Stimulated activated memory B cell treated with anti-CD40 and anti-IgM and Interleukin-4, amounts not matched to agents 10 μg/mL and 1 μg/mL and 100 μg/mL, for 72 hours (primary cell): ENCODE measurements around the gene RPRM.
"Not testable (repeated sequence)": the region's sequence is repeated elsewhere in the genome, so short reads cannot be mapped to it uniquely, and the experiment has no call there.

Experiments
- ATAC-seq: fragments of 150-1000 bp; cut with Tn5 transposase; 2 replicates; pipeline ENCODE4 v1.10.0; 2021
- H3K27ac Mint-ChIP-seq: one replicate; pipeline ENCODE4 v1.8.0; 2022; ENCODE audit warnings: mild to moderate bottlenecking, mixed read lengths
- H3K27me3 Mint-ChIP-seq: one replicate; pipeline ENCODE4 v1.8.0; 2022; ENCODE audit warnings: mixed read lengths
- H3K36me3 Mint-ChIP-seq: one replicate; pipeline ENCODE4 v1.8.0; 2022; ENCODE audit warnings: mixed read lengths
- H3K4me1 Mint-ChIP-seq: one replicate; pipeline ENCODE4 v1.8.0; 2022; ENCODE audit warnings: mixed read lengths
- H3K4me3 Mint-ChIP-seq: one replicate; pipeline ENCODE4 v1.8.0; 2022; ENCODE audit warnings: mild to moderate bottlenecking, moderate library complexity, mixed read lengths
- H3K9me3 Mint-ChIP-seq: one replicate; pipeline ENCODE4 v1.8.0; 2022; ENCODE audit warnings: mixed read lengths

The RPRM gene

DNA sequence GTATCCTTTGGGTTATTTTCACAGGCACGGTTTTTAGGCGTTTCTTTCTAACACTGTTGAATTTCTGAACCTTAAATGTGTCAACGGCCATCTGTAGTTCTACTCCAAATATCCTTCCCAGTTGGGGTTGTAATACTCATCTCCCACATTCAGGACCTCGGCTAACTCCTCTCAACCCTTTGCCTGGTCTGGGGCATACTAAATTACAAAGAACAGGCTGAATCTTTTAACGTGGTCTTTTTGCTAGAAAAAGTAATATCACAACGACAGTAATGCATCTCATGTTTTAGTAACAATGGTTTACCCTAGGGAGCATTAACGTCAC is 2.1 kb downstream of the RPRM start:
- peaks cover 52% of the 10 kb centered on the region for H3K27me3 Mint-ChIP-seq
- peaks cover 19% of the 10 kb centered on the region for H3K4me1 Mint-ChIP-seq
- H3K27ac Mint-ChIP-seq, result no peak overlapping the region
- H3K4me3 Mint-ChIP-seq, result no peak overlapping the region
- H3K9me3 Mint-ChIP-seq, result no peaks in the 10 kb centered on the region
- no peak for ATAC-seq
- no peaks in the 10 kb centered on the region for H3K36me3 Mint-ChIP-seq

GRCh38 chr2:153474876-153475435 is 3.6 kb downstream of the RPRM start:
- H3K9me3 Mint-ChIP-seq, result no peaks in the 10 kb centered on the region
- no peaks in the 10 kb centered on the region for H3K36me3 Mint-ChIP-seq
- no peak for ATAC-seq
- peaks cover 52% of the 10 kb centered on the region for H3K27me3 Mint-ChIP-seq
- peaks cover 19% of the 10 kb centered on the region for H3K4me1 Mint-ChIP-seq
- no peak overlapping the region for H3K4me3 Mint-ChIP-seq
- no peak overlapping the region for H3K27ac Mint-ChIP-seq

- no peak for ATAC-seq
- no peaks in the 10 kb centered on the region for H3K36me3 Mint-ChIP-seq
- H3K9me3 Mint-ChIP-seq, result no peaks in the 10 kb centered on the region
- peaks cover 47% of the 10 kb centered on the region for H3K27me3 Mint-ChIP-seq
- H3K27ac Mint-ChIP-seq, result no peak overlapping the region
- no peak overlapping the region for H3K4me3 Mint-ChIP-seq
- H3K4me1 Mint-ChIP-seq, result peaks cover 18% of the 10 kb centered on the region
Measured at GRCh38 chr2:153474407-153474806, 4.2 kb downstream of the RPRM start.

DNA sequence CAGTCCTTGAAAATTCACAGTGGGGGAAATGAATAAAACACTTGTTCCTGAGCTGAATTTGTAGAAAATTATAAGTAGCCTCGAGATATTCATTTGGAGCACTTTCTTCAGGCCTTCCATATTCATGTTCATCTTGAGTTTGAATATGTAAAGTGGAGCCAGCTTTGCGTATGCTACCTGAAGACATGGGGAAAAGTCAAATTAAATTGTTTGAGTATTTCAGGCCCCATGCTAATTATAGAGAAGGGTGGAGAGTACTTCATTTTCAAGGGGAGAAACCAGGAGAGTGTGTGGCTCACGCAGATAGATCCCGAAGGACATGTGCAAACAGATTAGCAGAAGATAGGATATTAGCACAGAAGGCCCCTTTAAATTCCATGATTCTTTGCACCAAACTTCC is 7.7 kb downstream of the RPRM start:
- H3K27me3 Mint-ChIP-seq, result peaks cover 11% of the 10 kb centered on the region
- ATAC-seq, result no peak
- H3K4me1 Mint-ChIP-seq, result no peaks in the 10 kb centered on the region
- no peak overlapping the region for H3K4me3 Mint-ChIP-seq
- no peaks in the 10 kb centered on the region for H3K9me3 Mint-ChIP-seq
- H3K36me3 Mint-ChIP-seq, result no peaks in the 10 kb centered on the region
- H3K27ac Mint-ChIP-seq, result no peak overlapping the region

GRCh38 chr2:153464395-153464794 is 14.2 kb downstream of the RPRM start:
- H3K27me3 Mint-ChIP-seq, result no peaks in the 10 kb centered on the region
- no peak overlapping the region for H3K4me3 Mint-ChIP-seq
- H3K36me3 Mint-ChIP-seq, result no peaks in the 10 kb centered on the region
- peaks cover 2% of the 10 kb centered on the region for H3K4me1 Mint-ChIP-seq
- ATAC-seq, result no peak
- H3K27ac Mint-ChIP-seq, result no peak overlapping the region
- H3K9me3 Mint-ChIP-seq, result no peaks in the 10 kb centered on the region

DNA sequence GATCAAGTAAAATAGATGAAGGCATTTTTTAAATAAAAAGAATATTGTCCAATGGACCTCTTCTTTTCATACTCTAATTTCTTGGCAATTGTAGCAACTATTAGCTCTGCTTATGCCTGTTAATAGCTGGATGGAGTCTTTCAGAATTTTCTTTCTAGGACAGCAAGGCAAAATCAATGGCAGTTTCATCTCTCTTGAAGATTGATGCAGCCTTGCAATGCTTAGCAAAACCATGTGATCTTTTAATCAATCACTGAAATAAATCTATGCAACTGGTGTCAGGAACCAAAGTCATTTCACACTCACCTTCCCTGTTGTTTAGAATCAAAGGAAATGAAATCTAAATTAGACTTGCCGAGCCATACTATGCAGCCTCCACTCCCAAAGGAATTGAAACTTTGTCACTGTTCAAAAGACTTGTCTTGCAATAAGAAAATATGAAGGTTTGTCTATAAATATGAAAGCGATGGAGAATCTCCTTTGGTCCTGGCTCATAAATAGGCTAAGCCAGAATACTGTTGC is 16.2 kb downstream of the RPRM start:
- Mint-ChIP-seq H3K9me3 (no peaks in the 10 kb centered on the region), H3K27ac (no peak overlapping the region), H3K27me3 (peaks cover 19% of the 10 kb centered on the region), H3K36me3 (no peaks in the 10 kb centered on the region), H3K4me3 (no peak overlapping the region), H3K4me1 (peaks cover 6% of the 10 kb centered on the region)
- ATAC-seq, result no peak

DNA sequence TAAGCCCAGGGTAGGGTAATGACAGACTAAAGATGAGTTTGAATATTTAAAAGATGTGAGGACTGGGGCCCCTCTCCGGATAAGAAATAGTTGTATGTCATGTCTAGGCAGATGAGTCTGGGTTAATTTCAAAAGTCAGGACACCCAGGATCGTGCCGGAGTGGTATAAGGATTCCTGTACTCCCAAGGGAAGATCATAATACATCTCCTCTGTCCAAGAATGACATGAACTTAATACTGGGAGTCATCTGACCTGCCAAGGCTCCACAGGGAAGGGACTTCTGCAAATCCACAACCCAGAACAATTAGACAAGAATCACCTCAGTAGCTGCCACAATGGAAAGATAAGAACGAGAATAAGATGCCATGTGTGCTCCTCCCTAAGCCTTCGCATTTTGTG is 17.1 kb downstream of the RPRM start:
- no peak for ATAC-seq
- peaks cover 20% of the 10 kb centered on the region for H3K27me3 Mint-ChIP-seq
- H3K4me1 Mint-ChIP-seq, result peaks cover 6% of the 10 kb centered on the region
- no peak overlapping the region for H3K27ac Mint-ChIP-seq
- no peak overlapping the region for H3K4me3 Mint-ChIP-seq
- H3K9me3 Mint-ChIP-seq, result no peaks in the 10 kb centered on the region
- H3K36me3 Mint-ChIP-seq, result no peaks in the 10 kb centered on the region

GRCh38 chr2:153455861-153456260 is 22.7 kb downstream of the RPRM start:
- H3K27me3 Mint-ChIP-seq, result peaks cover 20% of the 10 kb centered on the region
- H3K9me3 Mint-ChIP-seq, result no peaks in the 10 kb centered on the region
- no peak for ATAC-seq
- H3K4me1 Mint-ChIP-seq, result peaks cover 6% of the 10 kb centered on the region
- H3K27ac Mint-ChIP-seq, result no peak overlapping the region
- no peaks in the 10 kb centered on the region for H3K36me3 Mint-ChIP-seq
- no peak overlapping the region for H3K4me3 Mint-ChIP-seq

DNA sequence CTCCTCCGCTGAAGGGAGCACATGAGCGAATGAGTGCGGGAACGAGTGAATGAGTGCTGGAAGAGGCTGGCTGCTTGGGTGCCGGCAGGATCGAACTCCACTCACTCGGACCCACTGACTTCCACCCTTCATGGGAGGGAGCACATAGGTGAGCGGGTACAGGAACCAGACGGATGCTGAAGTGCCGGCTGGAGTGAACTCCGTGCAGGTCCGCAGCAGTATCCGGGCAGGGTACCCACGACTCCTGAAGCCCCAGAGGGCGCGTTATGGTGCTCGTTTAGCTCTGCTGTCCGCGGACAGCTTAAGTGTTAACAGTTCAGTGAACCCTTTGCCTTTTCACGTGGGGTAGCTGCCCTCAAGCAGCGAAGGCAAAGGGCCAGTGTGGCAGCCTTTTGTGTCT is 23.2 kb downstream of the RPRM start:
- no peak for ATAC-seq
- Mint-ChIP-seq H3K27ac (no peak overlapping the region), H3K36me3 (no peaks in the 10 kb centered on the region), H3K9me3 (no peaks in the 10 kb centered on the region), H3K27me3 (peaks cover 20% of the 10 kb centered on the region), H3K4me3 (no peak overlapping the region), H3K4me1 (peaks cover 6% of the 10 kb centered on the region)

DNA sequence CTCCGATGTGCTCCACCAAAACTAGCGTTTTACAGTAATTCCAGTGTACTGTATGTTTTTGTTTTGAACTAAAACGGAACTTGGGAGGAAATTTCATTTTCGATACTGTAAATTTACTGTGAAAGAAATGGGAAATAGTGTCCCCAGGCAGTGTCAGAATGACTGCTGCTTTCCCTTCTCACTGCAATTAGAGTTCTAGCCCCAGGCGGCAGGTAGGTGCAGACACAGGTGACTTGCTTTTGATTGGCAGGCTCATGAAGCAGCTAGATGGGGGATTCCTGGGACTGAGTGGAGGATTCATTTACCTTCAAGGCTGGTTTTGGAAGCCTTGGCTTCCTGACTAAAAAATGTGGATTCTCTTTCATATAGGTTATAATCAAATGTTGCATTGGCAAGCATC is 27.0 kb downstream of the RPRM start:
- Mint-ChIP-seq H3K27ac (no peak overlapping the region), H3K4me1 (no peaks in the 10 kb centered on the region), H3K27me3 (no peaks in the 10 kb centered on the region), H3K4me3 (no peak overlapping the region), H3K36me3 (no peaks in the 10 kb centered on the region), H3K9me3 (no peaks in the 10 kb centered on the region)
- no peak for ATAC-seq

GRCh38 chr2:153443106-153443505 is 35.5 kb downstream of the RPRM start:
- no peak overlapping the region for H3K4me3 Mint-ChIP-seq
- ATAC-seq, result no peak
- H3K9me3 Mint-ChIP-seq, result peaks cover 3% of the 10 kb centered on the region
- no peaks in the 10 kb centered on the region for H3K36me3 Mint-ChIP-seq
- H3K27me3 Mint-ChIP-seq, result no peaks in the 10 kb centered on the region
- no peaks in the 10 kb centered on the region for H3K4me1 Mint-ChIP-seq
- no peak overlapping the region for H3K27ac Mint-ChIP-seq

DNA sequence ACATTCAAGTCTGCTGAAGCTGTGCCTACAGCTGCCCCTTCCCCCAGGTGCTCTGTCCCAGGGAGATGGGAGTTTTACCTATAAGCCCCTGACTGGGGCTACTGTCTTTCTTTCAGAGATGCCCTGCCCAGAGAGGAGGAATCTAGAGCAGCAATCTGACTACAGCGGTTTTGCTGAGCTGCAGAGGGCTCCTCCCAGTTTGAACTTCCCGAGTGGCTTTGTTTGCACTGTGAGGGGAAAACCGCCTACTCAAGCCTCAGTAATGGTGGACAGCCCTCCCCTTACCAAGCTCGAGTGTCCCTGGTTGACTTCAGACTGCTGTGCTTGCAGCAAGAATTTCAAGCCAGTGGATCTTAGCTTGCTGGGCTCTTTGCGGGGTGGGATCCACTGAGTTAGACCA is 35.9 kb downstream of the RPRM start:
- not testable (repeated sequence) for H3K27ac Mint-ChIP-seq, H3K9me3 Mint-ChIP-seq, H3K4me1 Mint-ChIP-seq, H3K36me3 Mint-ChIP-seq, ATAC-seq, H3K27me3 Mint-ChIP-seq, H3K4me3 Mint-ChIP-seq

- not testable (repeated sequence) for ATAC-seq, H3K4me1 Mint-ChIP-seq, H3K27me3 Mint-ChIP-seq, H3K4me3 Mint-ChIP-seq, H3K27ac Mint-ChIP-seq, H3K9me3 Mint-ChIP-seq, H3K36me3 Mint-ChIP-seq
Measured at GRCh38 chr2:153440090-153440489, 38.5 kb downstream of the RPRM start.

- H3K4me1 Mint-ChIP-seq, result no peaks in the 10 kb centered on the region
- no peak for ATAC-seq
- H3K4me3 Mint-ChIP-seq, result no peak overlapping the region
- no peaks in the 10 kb centered on the region for H3K27me3 Mint-ChIP-seq
- H3K9me3 Mint-ChIP-seq, result peaks cover 3% of the 10 kb centered on the region
- H3K27ac Mint-ChIP-seq, result no peak overlapping the region
- no peaks in the 10 kb centered on the region for H3K36me3 Mint-ChIP-seq
Measured at GRCh38 chr2:153433403-153433802, 45.2 kb downstream of the RPRM start.

DNA sequence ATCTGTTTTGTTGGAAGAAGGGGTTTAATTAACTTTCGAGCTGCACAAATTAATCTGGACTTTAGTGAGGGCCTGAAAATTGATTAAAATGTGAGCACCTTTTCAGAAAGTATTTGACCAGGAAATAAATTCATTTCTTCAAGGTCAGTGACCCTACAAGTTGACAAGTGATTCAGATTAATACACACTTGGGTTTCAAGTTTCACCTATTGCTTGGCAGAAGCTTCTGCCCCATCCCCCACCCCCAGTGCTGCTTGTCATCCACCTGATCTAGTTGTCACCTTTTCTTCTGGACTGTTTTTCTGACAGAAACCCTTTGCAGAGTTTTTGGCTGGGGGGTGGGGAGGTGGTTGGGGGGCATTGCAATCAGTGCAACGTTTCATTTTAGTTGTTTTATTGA is 46.2 kb downstream of the RPRM start:
- Mint-ChIP-seq H3K36me3 (no peaks in the 10 kb centered on the region), H3K4me3 (no peak overlapping the region), H3K27me3 (no peaks in the 10 kb centered on the region), H3K4me1 (no peaks in the 10 kb centered on the region), H3K9me3 (peaks cover 3% of the 10 kb centered on the region), H3K27ac (no peak overlapping the region)
- no peak for ATAC-seq

- no peaks in the 10 kb centered on the region for H3K9me3 Mint-ChIP-seq
- H3K36me3 Mint-ChIP-seq, result no peaks in the 10 kb centered on the region
- H3K4me3 Mint-ChIP-seq, result no peak overlapping the region
- ATAC-seq, result no peak
- H3K27ac Mint-ChIP-seq, result no peak overlapping the region
- no peaks in the 10 kb centered on the region for H3K27me3 Mint-ChIP-seq
- no peaks in the 10 kb centered on the region for H3K4me1 Mint-ChIP-seq
Measured at GRCh38 chr2:153431114-153431513, 47.4 kb downstream of the RPRM start.
